CD4-positive, alpha-beta memory T cell (primary cell): ENCODE data around the gene DNHD1. TPM values are rescaled to one million over a fixed set of nuclear protein-coding genes. Genes with fewer than 3 reads are reported as not detected.

Source experiments
- CTCF ChIA-PET: fragments of 350-600 bp; sonication (Branson Sonifier 250); formaldehyde crosslinking; loops from one replicate; lab custom pipeline; 2021; ENCODE audit warnings: inconsistent platforms; ENCODE audit not compliant: partially characterized antibody; lab: Charles Lee
- POLR2A ChIA-PET: fragments of 350-600 bp; sonication (Branson Sonifier 250); formaldehyde crosslinking; loops from one replicate; lab custom pipeline; 2021; ENCODE audit not compliant: partially characterized antibody; lab: Charles Lee
- DNase-seq, 5 donors: peaks; one replicate each; pipeline versions ENCODE4 v3.0.0 to v3.0.0-alpha.2; 2020 to 2022; ENCODE audit warnings: mixed read lengths in 1 of 5
- H3K27ac ChIP-seq: one replicate; pipeline ENCODE4 v1.7.0; 2013; ENCODE audit warnings: low read depth, low read length
- H3K27me3 ChIP-seq: 2 replicates; pipeline ENCODE4 v1.7.0; 2013; ENCODE audit warnings: mild to moderate bottlenecking, low read length, moderate library complexity; ENCODE audit not compliant: insufficient read depth
- H3K36me3 ChIP-seq: 2 replicates; pipeline ENCODE4 v1.7.0; 2013; ENCODE audit warnings: mild to moderate bottlenecking, low read length, moderate library complexity; ENCODE audit not compliant: insufficient read depth
- H3K4me1 ChIP-seq: 2 replicates; pipeline ENCODE4 v1.7.0; 2013; ENCODE audit warnings: mild to moderate bottlenecking, low read length, moderate library complexity; ENCODE audit not compliant: insufficient read depth
- H3K4me3 ChIP-seq, 2 donors: one replicate each; pipeline ENCODE4 v1.7.0; 2013; ENCODE audit warnings: low read length in 2 of 2, mild to moderate bottlenecking in 1 of 2
- H3K9me3 ChIP-seq, 2 donors: one replicate each; pipeline ENCODE4 v1.7.0; 2013; ENCODE audit warnings: low read length in 2 of 2, control low read depth in 1 of 2; ENCODE audit not compliant: control insufficient read depth in 1 of 2
- H3K27ac Mint-ChIP-seq, 7 donors: one replicate each; pipeline ENCODE4 v1.8.0; 2020 to 2021; ENCODE audit warnings: mixed read lengths in 7 of 7, mild to moderate bottlenecking in 6 of 7, inconsistent platforms in 3 of 7, moderate library complexity in 3 of 7
- H3K27me3 Mint-ChIP-seq, 2 donors: one replicate each; pipeline ENCODE4 v1.8.0; 2020 to 2021; ENCODE audit warnings: mixed read lengths in 2 of 2
- H3K36me3 Mint-ChIP-seq, 2 donors: one replicate each; pipeline ENCODE4 v1.8.0; 2020 to 2021; ENCODE audit warnings: mixed read lengths in 2 of 2, inconsistent platforms in 1 of 2, mild to moderate bottlenecking in 1 of 2
- H3K4me1 Mint-ChIP-seq, 4 donors: one replicate each; pipeline ENCODE4 v1.8.0; 2020 to 2021; ENCODE audit warnings: mixed read lengths in 4 of 4, mild to moderate bottlenecking in 1 of 4
- H3K4me3 Mint-ChIP-seq, 8 donors: one replicate each; pipeline ENCODE4 v1.8.0; 2020 to 2021; ENCODE audit warnings: mixed read lengths in 8 of 8, mild to moderate bottlenecking in 7 of 8, moderate library complexity in 6 of 8, inconsistent platforms in 3 of 8
- H3K9me3 Mint-ChIP-seq, 8 donors: one replicate each; pipeline ENCODE4 v1.8.0; 2020 to 2021; ENCODE audit warnings: mixed read lengths in 8 of 8, mild to moderate bottlenecking in 5 of 8, inconsistent platforms in 3 of 8, moderate library complexity in 1 of 8
- intact Hi-C: fragments of 100-400 bp; cut with micrococcal nuclease; formaldehyde crosslinking; loops from one replicate; pipeline ENCODE4 v1.15.1; 2023
- polyA plus RNA-seq, 2 donors: library from polyadenylated mRNA; unstranded; fragments of 300-500 nt; fragmentation: Illumina TruSeq; gene quantifications; one replicate each; pipeline ENCODE4 v1.2.3, GENCODE V29; 2021
- total RNA-seq, 2 experiments: library from RNA; stranded (reverse); gene quantifications; one replicate each; pipeline ENCODE4 v1.2.3, GENCODE V29; 2021

Gene DNHD1
- total and polyA plus RNA-seq, 4 experiments from 2014 or later, result 1.2 to 54.0 (median 23.6) TPM

DNA sequence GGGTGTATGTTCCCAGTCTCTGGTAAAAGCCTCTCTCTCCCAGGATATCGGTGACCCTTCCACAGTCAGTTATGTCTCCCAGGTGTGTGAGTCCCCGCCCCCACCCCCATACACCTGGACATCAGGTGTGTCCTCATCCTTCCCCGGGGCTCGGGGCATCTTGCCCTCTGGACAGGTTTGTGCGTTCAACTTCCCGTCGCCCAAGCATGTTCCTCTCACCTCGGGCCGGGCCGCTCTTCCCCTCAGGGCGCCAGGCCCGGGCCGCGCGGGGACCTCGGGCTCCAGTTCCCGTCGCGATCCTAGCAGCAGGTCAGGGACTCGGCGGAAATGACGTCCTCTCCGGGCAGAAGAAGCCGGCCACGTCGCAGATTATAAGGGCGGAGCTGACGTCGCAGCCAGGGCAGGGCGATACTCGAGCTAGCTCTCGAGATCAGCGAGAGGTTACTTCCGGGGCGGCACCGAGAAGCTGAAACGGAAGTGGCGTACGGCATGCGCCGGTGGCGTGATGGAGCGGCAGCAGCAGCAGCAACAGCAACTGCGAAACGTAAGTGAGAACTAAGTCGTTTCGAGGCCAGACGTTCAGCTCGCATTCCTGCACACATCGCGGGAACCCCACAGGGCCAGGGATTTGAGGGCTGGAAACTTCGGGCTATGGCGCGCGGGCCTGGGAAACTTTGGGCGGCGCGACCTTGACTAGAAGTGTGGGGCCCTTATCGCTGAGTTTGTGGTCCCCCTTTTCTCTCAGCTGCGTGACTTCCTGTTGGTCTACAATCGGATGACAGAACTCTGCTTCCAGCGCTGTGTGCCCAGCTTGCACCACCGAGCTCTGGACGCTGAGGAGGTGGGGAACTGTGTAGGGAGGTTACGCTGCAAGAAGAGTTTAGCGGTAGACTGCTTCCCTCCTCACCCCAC is 15.8 kb upstream of the DNHD1 start, which contains the start of the genes ARFIP2 and TIMM10B:
Gene ARFIP2 (minus strand): TSS at position 320 of the 912 bp plus-strand sequence. CDS start 910 bp downstream, outside the sequence.
Gene TIMM10B (plus strand): TSS at position 490 of the 912 bp plus-strand sequence. CDS start 16 bp downstream, at position 506.
- Histone ChIP-seq H3K27ac (peak within 1 kb of the TSS; percentile 90), H3K4me3 (peak within 1 kb of the TSS; percentile 83 to 97), H3K36me3 (peaks cover 55% of the 10 kb centered on the region), H3K27me3 (no peaks in the 10 kb centered on the region), H3K9me3 (no peaks in the 10 kb centered on the region), H3K4me1 (peaks cover 46% of the 10 kb centered on the region)
- Mint-ChIP-seq H3K36me3 (peaks cover 19 to 52% of the 10 kb centered on the region in 2 donors), H3K4me3 (peak within 1 kb of the TSS; percentile 93 to 98 (median 96)), H3K9me3 (no peaks in the 10 kb centered on the region), H3K27ac (peak within 1 kb of the TSS; percentile 95 to 99 (median 98)), H3K27me3 (no peaks in the 10 kb centered on the region), H3K4me1 (peaks cover 26 to 44% (median 36%) of the 10 kb centered on the region in 4 donors)
- peak; percentile 93 to 98 (median 95) for DNase-seq
- ChIA-PET POLR2A (interaction anchor here (0.7 to 4.7 kb wide), 28 partner anchors 9 to 1506 kb away, joined by 3 to 30 read pairs (median 4); partner anchors contain the start of genes APBB1, EIF3F, FHIP1B and MRPL17), CTCF (interaction anchor here (0.6 to 2.5 kb wide), 16 partner anchors 10 to 224 kb away, joined by 3 to 23 read pairs (median 4); partner anchors contain the start of gene MRPL17)
- intact Hi-C loops, result loop anchor here (1.0 to 5.0 kb wide), 6 partner anchors 44 to 247 kb away; partner anchors contain the start of genes APBB1, FHIP1B, ILK and MRPL17

DNA sequence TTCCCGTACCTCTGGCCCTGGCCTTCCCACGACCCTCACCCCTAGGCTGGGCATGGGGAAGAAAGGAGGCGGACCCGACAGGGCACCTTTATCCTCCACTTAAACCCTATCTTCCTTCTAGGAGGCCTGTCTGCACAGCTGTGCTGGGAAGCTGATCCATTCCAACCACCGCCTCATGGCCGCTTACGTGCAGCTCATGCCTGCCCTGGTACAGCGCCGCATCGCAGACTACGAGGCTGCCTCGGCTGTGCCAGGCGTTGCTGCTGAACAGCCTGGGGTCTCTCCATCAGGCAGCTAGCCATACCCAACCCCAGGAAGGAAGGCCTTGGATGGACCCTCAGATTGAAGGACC is 15.2 kb upstream of the DNHD1 start:
- Histone ChIP-seq H3K4me3 (peak overlapping the region; percentile 83 to 97), H3K27me3 (no peaks in the 10 kb centered on the region), H3K9me3 (no peaks in the 10 kb centered on the region), H3K27ac (peak overlapping the region; percentile 90), H3K36me3 (peaks cover 52% of the 10 kb centered on the region), H3K4me1 (peaks cover 49% of the 10 kb centered on the region)
- no peaks in the 10 kb centered on the region for H3K9me3 Mint-ChIP-seq
- intact Hi-C loops, result loop anchor here (1.0 to 5.0 kb wide), 6 partner anchors 45 to 248 kb away; partner anchors contain the start of genes APBB1, FHIP1B, ILK and MRPL17
- peaks cover 26 to 44% (median 36%) of the 10 kb centered on the region in 4 donors for H3K4me1 Mint-ChIP-seq
- peak overlapping the region; percentile 95 to 99 (median 98) for H3K27ac Mint-ChIP-seq
- peak overlapping the region; percentile 93 to 98 (median 96) for H3K4me3 Mint-ChIP-seq
- no peaks in the 10 kb centered on the region for H3K27me3 Mint-ChIP-seq
- peaks cover 19 to 48% of the 10 kb centered on the region in 2 donors for H3K36me3 Mint-ChIP-seq
- DNase-seq, result peak in 1 of 5 donors; percentile 5
- CTCF ChIA-PET, result interaction anchor here (0.7 to 2.5 kb wide), 14 partner anchors 10 to 223 kb away, joined by 3 to 23 read pairs (median 4); partner anchors contain the start of gene MRPL17
- POLR2A ChIA-PET, result interaction anchor here (0.7 to 4.7 kb wide), 26 partner anchors 8 to 1505 kb away, joined by 3 to 30 read pairs (median 4); partner anchors contain the start of genes APBB1, EIF3F, FHIP1B and MRPL17

GRCh38 chr11:6482441-6482840 is 14.6 kb upstream of the DNHD1 start:
- Mint-ChIP-seq H3K27ac (peak overlapping the region; percentile 77 to 99 (median 98)), H3K36me3 (peaks cover 19 to 46% of the 10 kb centered on the region in 2 donors), H3K9me3 (no peaks in the 10 kb centered on the region), H3K27me3 (no peaks in the 10 kb centered on the region), H3K4me3 (peak overlapping the region; percentile 93 to 98 (median 96)), H3K4me1 (peaks cover 26 to 44% (median 36%) of the 10 kb centered on the region in 4 donors)
- Histone ChIP-seq H3K9me3 (no peaks in the 10 kb centered on the region), H3K36me3 (peaks cover 49% of the 10 kb centered on the region), H3K4me3 (peak overlapping the region in 1 of 2 donors; percentile 83), H3K4me1 (peaks cover 49% of the 10 kb centered on the region), H3K27me3 (no peaks in the 10 kb centered on the region), H3K27ac (peak overlapping the region; percentile 90)
- no peak for DNase-seq
- ChIA-PET CTCF (interaction anchor here (0.9 to 2.5 kb wide), 8 partner anchors 23 to 223 kb away, joined by 3 to 23 read pairs (median 7); partner anchors contain the start of gene MRPL17), POLR2A (interaction anchor here (0.9 to 4.7 kb wide), 12 partner anchors 8 to 248 kb away, joined by 3 to 30 read pairs (median 10); partner anchors contain the start of genes APBB1, FHIP1B, MRPL17 and SMPD1)
- intact Hi-C loops, result loop anchor here (5.0 kb wide), 1 partner anchor 45 kb away; no protein-coding TSS in a partner anchor

- DNase-seq, result no peak
- H3K4me3 ChIP-seq, result no peak overlapping the region
- H3K36me3 Mint-ChIP-seq, result peaks cover 14 to 43% of the 10 kb centered on the region in 2 donors
- peaks cover 26 to 44% (median 36%) of the 10 kb centered on the region in 4 donors for H3K4me1 Mint-ChIP-seq
- CTCF ChIA-PET, result interaction anchor here (0.9 to 2.5 kb wide), 3 partner anchors 23 to 127 kb away, joined by 3 to 23 read pairs (median 5); no protein-coding TSS in a partner anchor
- no peaks in the 10 kb centered on the region for H3K27me3 ChIP-seq
- peaks cover 43% of the 10 kb centered on the region for H3K36me3 ChIP-seq
- no peaks in the 10 kb centered on the region for H3K9me3 Mint-ChIP-seq
- intact Hi-C loops, result loop anchor here (5.0 kb wide), 1 partner anchor 46 kb away; no protein-coding TSS in a partner anchor
- peaks cover 49% of the 10 kb centered on the region for H3K4me1 ChIP-seq
- H3K27ac Mint-ChIP-seq, result peak overlapping the region; percentile 81 to 99 (median 95)
- H3K9me3 ChIP-seq, result no peaks in the 10 kb centered on the region
- POLR2A ChIA-PET, result interaction anchor here (1.2 to 4.7 kb wide), 8 partner anchors 11 to 248 kb away, joined by 4 to 30 read pairs (median 16); partner anchors contain the start of genes APBB1, FHIP1B, MRPL17 and SMPD1
- H3K27me3 Mint-ChIP-seq, result no peaks in the 10 kb centered on the region
- H3K4me3 Mint-ChIP-seq, result peak overlapping the region; percentile 51 to 98 (median 94)
- peak overlapping the region; percentile 90 for H3K27ac ChIP-seq
Observed at GRCh38 chr11:6483015-6483414, 14.1 kb upstream of the DNHD1 start.

GRCh38 chr11:6485661-6486060 is 11.4 kb upstream of the DNHD1 start:
- Mint-ChIP-seq H3K27me3 (no peaks in the 10 kb centered on the region), H3K36me3 (peaks cover 16 to 51% of the 10 kb centered on the region in 2 donors), H3K4me3 (no peak overlapping the region), H3K4me1 (peaks cover 21 to 30% (median 29%) of the 10 kb centered on the region in 4 donors), H3K27ac (no peak overlapping the region), H3K9me3 (no peaks in the 10 kb centered on the region)
- H3K27ac ChIP-seq, result no peak overlapping the region
- H3K4me1 ChIP-seq, result peaks cover 31% of the 10 kb centered on the region
- POLR2A ChIA-PET, result interaction anchor here (1.2 kb wide), 1 partner anchor 96 kb away, joined by 3 read pairs; the partner anchor contains the start of gene SMPD1
- no peak for DNase-seq
- H3K9me3 ChIP-seq, result no peaks in the 10 kb centered on the region
- H3K4me3 ChIP-seq, result no peak overlapping the region
- H3K36me3 ChIP-seq, result peaks cover 41% of the 10 kb centered on the region
- CTCF ChIA-PET, result interaction anchor here (1.4 to 2.0 kb wide), 5 partner anchors 20 to 221 kb away, joined by 3 to 8 read pairs (median 4); partner anchors contain the start of gene MRPL17
- intact Hi-C loops, result no loop called here
- H3K27me3 ChIP-seq, result no peaks in the 10 kb centered on the region

DNA sequence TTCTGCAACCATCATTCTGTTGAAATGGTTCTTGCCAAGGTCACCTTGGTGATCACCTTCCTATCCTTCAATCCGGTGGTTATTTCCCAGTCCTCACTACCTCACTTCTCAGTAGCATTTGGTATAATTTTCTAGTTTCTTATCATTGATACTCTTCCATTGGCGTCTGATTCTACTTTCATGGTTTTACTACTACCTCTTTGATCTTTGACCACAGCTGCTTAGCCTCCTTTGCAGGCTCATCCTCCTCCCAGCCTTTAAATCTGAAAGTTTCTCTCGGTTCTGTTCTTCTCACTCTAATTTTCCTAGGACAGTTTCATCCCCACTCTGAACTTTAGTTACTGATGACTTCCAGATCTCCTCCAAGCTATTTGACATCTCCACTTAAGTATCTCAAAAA is 10.8 kb upstream of the DNHD1 start:
- H3K36me3 ChIP-seq, result peaks cover 41% of the 10 kb centered on the region

More for the DNA sequence above, 10.8 kb upstream of the DNHD1 start:
- Mint-ChIP-seq H3K4me3 (no peak overlapping the region), H3K27me3 (no peaks in the 10 kb centered on the region), H3K4me1 (peaks cover 17 to 26% (median 23%) of the 10 kb centered on the region in 4 donors), H3K27ac (no peak overlapping the region), H3K9me3 (no peaks in the 10 kb centered on the region), H3K36me3 (peaks cover 16 to 46% of the 10 kb centered on the region in 2 donors)
- ChIA-PET POLR2A (interaction anchor here (1.5 kb wide), 1 partner anchor 67 kb away, joined by 3 read pairs; the partner anchor contains the start of gene APBB1), CTCF (interaction anchor here (0.5 to 1.7 kb wide), 6 partner anchors 21 to 197 kb away, joined by 3 to 4 read pairs (median 3); partner anchors contain the start of gene MRPL17)
- no peaks in the 10 kb centered on the region for H3K27me3 ChIP-seq
- H3K4me1 ChIP-seq, result peaks cover 28% of the 10 kb centered on the region
- no peak overlapping the region for H3K4me3 ChIP-seq
- intact Hi-C loops, result no loop called here
- H3K27ac ChIP-seq, result no peak overlapping the region
- DNase-seq, result no peak
- H3K9me3 ChIP-seq, result no peaks in the 10 kb centered on the region
